22Rv1 (cell line): ENCODE results near the gene CGB8.
A peak's percentile ranks its signal among the peaks of the same experiment; 100 is the strongest.

Experiments used
- H3K27ac ChIP-seq: fragments of 450-650 bp; 2 replicates; pipeline ENCODE4 v1.5.1; 2017
- ZFX ChIP-seq: fragments of 450-650 bp; IDR thresholded peaks from 2 replicates; pipeline ENCODE4 v1.6.1; 2017; ENCODE audit warnings: antibody characterized with exemption, borderline replicate concordance
- TF ChIP-seq, protein P1 (sequence below): fragments of 450-650 bp; IDR thresholded peaks from 2 replicates; pipeline ENCODE4 v1.5.1; 2017; ENCODE audit warnings: mild to moderate bottlenecking

The CGB8 gene

DNA sequence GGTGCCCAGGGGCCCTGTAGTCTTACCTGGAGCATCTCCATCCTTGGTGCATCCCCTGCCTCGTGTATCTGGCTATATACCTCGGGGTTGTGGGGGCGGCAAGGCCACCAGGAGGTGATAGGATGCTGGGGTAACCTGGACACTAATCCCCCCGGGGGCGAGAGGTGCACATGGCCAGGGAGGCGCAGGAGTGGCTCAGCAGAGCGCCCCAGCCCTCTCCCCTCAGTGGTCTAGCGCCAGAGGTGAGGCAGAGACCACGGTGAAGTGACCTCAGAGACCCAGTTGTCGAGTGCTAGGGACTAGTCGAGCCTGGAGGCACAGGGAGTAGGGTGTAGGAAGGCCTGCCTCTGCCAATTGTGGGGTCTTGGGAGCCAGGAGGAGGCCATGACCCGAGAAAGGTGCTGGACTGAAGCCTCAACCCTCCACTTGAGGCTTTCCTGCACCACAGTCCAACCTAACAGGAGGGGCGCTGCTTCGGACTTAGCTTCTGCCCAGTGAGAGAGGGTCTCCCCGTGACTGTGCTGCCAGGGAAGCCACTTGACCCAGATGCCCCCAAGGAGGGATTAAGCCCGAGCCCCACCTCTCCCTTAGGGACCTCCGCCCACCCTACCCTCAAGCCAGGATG, 31.8 kb downstream of the CGB8 start, which contains the start of gene LHB:
Gene LHB, minus strand, starts transcription at position 51 of the 625 bp plus-strand sequence. Its CDS starts 10 bp downstream, at position 41.
- H3K27ac ChIP-seq, result peak within 1 kb of the TSS; percentile 87
- no peak for TF ChIP-seq ZFX
- TF ChIP-seq, protein P1, sequence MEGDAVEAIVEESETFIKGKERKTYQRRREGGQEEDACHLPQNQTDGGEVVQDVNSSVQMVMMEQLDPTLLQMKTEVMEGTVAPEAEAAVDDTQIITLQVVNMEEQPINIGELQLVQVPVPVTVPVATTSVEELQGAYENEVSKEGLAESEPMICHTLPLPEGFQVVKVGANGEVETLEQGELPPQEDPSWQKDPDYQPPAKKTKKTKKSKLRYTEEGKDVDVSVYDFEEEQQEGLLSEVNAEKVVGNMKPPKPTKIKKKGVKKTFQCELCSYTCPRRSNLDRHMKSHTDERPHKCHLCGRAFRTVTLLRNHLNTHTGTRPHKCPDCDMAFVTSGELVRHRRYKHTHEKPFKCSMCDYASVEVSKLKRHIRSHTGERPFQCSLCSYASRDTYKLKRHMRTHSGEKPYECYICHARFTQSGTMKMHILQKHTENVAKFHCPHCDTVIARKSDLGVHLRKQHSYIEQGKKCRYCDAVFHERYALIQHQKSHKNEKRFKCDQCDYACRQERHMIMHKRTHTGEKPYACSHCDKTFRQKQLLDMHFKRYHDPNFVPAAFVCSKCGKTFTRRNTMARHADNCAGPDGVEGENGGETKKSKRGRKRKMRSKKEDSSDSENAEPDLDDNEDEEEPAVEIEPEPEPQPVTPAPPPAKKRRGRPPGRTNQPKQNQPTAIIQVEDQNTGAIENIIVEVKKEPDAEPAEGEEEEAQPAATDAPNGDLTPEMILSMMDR, result no peak

DNA sequence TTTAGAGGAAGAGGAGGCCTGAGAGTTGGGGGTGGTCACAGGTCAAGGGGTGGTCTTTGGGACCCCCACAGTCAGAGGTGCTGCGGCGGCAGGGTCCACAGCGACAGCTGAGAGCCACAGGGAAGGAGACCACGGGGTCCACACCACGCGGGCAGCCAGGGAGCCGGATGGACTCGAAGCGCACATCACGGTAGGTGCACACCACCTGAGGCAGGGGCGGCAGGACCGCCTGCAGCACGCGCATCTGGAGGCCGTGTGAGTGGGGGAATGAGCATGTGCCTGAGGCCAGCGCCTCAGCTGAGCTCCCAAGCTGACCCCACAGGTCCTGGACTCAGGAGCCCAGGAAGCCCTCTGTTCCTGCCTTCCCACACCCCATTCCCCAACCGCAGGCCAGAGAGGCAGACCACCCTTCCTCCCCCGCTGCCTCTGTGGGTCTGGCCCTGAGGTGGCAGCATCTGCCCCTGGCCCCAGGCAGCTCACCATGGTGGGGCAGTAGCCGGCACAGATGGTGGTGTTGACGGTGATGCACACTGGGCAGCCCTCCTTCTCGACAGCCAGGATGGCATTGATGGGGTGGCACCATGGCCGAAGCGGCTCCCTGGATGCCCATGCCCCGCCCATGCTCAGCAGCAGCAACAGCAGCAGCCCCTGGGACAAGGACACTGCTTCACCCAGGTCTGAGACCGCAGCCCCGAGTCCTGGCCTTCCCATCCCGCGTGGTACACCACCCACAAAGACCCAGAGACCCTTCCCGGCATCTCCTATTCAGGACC, 32.7 kb downstream of the CGB8 start:
- no peak overlapping the region for H3K27ac ChIP-seq
- TF ChIP-seq ZFX, result no peak
- TF ChIP-seq, protein P1, result no peak

DNA sequence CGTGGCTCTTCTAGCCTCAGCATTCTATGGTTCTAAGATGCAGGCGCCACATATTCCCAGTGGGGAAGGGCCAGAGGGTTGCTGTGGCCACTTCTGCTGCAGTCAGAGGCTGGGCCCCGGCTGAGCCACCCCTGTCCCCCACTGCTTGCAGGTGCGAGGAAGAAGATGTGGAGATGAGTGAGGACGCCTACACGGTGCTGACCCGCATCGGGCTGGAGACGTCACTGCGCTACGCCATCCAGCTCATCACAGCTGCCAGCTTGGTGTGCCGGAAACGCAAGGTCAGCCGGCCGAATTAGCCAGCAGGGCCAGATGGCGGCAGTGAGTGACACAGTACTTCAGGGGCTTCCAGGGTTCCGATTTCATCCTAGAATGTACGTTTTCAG, 34.0 kb downstream of the CGB8 start:
- TF ChIP-seq ZFX, result no peak
- TF ChIP-seq, protein P1, result no peak
- H3K27ac ChIP-seq, result no peak overlapping the region

DNA sequence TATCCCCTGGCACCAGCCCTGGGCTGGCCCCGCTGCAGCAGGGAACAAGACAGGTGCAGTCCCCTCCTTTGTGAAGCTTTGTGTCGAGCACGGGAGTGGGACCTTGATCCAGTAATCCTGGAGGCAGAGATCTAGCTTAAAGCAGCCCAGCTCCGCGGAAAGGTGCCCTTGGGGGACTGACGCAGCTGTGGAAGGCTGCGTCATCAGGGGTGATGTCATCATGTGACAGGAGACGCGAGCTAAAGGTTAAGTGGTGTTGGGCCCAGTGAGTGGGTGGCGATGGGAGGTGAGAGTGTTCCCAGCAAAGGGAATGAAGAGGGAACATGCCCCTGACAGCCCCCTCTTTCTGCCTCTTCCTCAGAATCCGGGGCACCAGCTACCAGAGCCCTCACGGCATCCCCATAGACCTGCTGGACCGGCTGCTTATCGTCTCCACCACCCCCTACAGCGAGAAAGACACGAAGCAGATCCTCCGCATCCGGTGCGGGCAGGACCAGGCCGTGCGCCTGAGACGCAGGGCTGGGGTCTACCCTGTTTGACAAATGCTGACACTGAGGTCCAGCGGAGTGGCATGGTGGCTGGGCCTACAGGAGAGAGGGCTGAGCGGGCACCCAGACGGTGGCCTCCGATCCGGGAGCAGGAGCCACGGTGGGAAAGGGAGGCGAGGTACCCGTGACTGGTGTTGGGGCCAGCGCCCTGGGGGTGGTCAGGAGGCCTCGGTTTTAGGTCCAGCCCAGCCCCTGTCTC, 34.6 kb downstream of the CGB8 start:
- no peak overlapping the region for H3K27ac ChIP-seq
- TF ChIP-seq ZFX, result no peak
- TF ChIP-seq, protein P1, result no peak

DNA sequence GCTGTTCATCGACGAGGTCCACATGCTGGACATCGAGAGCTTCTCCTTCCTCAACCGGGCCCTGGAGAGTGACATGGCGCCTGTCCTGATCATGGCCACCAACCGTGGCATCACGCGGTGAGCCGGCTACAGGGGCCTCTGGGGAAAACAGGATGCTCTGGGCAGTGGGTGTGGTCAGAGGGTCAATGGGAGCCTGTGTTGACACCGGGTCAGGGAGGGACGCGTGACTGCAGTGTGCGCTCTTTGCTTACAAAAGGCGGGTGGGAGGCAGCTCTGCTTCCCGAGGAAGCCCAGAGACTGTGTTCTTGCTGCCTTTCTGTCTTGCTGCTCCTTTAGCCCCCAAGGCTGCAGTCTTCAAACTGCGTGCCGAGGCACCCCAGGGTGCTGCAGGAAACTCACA, 37.7 kb downstream of the CGB8 start:
- TF ChIP-seq ZFX, result no peak
- TF ChIP-seq, protein P1, result no peak
- H3K27ac ChIP-seq, result no peak overlapping the region

DNA sequence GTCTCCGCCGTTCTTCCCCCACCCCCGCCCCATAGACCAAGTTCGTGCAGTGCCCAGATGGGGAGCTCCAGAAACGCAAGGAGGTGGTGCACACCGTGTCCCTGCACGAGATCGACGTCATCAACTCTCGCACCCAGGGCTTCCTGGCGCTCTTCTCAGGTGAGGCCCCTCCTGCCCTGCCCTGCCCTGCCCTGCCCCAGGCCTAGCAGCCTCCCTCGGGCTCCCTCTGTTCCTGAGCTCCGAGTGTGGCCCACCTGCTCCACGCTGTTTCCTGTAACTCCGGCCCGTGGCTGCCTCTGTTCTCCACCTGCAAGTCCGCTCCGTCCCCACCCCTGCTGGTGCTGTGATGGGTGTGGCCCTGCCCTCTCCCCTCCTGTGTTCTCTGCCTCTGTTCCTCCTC, 38.5 kb downstream of the CGB8 start:
- TF ChIP-seq, protein P1, result no peak
- TF ChIP-seq ZFX, result no peak
- no peak overlapping the region for H3K27ac ChIP-seq

DNA sequence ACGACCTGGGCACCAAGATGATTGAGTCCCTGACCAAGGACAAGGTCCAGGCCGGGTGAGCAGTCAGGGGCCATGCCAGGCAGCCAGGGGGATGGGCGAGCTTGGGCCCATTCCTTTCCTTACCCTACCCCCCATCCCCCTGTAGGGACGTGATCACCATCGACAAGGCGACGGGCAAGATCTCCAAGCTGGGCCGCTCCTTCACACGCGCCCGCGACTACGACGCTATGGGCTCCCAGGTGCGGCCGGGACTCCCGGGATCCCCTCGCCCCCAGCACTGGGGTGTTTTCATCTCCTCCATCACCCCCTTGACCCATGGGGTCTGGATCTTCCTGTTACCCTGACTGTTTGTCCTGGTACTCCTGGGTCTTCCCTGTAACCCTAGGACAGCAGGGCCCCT, 39.1 kb downstream of the CGB8 start:
- TF ChIP-seq ZFX, result no peak
- TF ChIP-seq, protein P1, result no peak
- H3K27ac ChIP-seq, result no peak overlapping the region
